T follicular helper cell (primary cell): ENCODE data around the gene TIMP3.

Experiments
- DNase-seq: peaks from one replicate; pipeline ENCODE4 v3.0.0-alpha.2; 2020; ENCODE audit warnings: low read depth

The TIMP3 gene

DNA sequence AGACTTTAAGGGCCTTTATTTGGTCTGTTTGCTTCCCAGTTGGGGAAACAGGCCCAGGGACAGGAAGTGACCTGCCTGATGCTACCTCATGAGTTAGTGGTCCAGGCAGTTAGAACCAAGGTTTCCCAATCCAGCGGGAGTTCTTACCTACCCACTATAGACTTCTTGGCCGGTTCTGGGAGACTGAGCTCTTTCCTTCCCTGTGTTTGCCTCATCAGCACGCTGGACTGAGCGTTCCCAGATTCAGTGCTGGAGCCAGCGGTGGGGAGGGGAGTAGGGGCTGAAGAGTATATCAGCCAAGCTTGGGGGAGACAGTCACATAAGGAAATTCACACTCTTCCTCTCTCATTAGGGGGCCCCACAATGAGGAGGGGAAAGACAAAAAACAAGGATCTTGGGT, 27.1 kb downstream of the TIMP3 start:
- DNase-seq: no peak

- no peak for DNase-seq
These were observed 27.9 kb downstream of the TIMP3 start for GRCh38 chr22:32829451-32829851.

DNA sequence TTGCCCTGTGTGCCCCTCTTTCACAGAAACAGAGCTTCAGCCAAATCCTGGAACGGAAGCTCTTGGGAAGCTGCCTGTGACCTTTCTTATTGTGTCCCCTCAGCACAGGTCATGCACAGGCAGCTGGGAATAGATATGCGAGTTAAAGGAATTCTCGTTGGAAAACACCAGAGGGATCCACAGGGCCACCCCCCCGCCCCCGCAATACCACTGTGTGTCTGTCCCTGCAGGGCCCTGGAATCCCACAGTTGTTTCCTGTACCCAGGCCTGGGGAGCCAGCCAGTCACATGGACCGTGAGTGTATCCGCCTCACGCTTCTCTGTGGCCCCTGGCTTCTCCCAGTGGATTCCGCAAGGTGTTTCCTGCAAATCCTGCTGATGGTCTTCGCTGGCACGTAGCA, 29.0 kb downstream of the TIMP3 start:
- DNase-seq: no peak

DNA sequence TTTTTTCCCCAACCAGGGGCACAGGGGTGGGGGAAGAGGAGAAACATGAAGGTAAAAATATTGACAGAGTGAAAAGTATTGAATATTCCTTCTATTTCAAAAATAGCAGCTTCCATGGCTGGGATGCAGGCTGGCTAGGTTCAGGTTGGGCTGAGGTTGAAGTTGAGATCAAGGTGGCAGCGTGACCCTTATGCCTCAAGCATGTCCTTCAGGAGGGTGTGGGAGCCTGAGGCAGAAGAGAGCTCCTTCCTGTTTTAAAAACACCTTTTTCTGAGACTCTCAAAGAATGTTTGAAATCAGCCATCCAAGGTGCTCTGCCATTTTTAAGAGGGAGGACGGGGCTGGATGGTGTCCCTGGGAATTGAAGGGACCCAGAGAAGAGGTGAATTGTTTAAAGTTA, 29.5 kb downstream of the TIMP3 start:
- no peak for DNase-seq

DNA sequence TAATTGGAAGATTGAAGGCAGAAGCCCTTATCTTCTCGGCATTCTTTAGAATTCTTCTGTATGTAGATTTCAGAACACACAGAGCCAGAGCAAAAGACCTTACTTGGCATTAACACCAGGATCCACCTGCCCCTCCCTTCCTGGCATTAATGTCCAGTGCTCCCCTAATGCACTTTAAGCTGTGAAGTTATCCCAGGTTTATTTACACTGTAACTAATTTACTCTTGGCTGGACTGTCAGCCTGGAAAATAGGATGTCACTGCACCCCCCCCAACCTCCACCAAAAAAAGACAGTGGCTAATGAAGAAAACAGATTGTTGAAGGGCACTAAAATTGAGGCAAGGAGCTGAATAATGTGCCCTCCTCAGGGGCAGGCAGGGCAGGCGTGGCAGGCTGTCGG, 30.1 kb downstream of the TIMP3 start:
- no peak for DNase-seq

GRCh38 chr22:32832174-32832573, 30.7 kb downstream of the TIMP3 start:
- DNase-seq: no peak

GRCh38 chr22:32836280-32837123, 35.0 kb downstream of the TIMP3 start:
- no peak for DNase-seq

DNA sequence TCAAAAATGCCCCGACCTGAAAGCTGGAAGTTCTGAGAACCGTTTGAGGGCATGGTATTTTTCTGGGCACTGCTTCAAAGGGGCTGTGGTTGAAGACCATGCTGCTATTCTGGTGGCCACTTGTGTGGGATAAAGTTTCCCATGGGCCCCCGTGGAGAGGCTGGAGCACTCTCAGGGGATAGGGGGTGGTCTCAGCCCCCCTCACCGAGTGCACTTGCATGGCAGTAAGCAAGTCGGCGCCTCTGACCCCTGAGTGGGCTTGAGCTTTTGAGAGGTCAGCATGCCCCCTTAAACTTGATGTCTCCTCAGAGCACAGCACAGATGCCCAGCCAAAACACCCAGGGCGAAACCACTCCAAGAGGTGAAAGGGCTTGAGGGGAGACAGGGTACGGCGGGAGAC, 35.6 kb downstream of the TIMP3 start:
- no peak for DNase-seq

- no peak for DNase-seq
These were observed 36.3 kb downstream of the TIMP3 start for GRCh38 chr22:32837803-32838202.

DNA sequence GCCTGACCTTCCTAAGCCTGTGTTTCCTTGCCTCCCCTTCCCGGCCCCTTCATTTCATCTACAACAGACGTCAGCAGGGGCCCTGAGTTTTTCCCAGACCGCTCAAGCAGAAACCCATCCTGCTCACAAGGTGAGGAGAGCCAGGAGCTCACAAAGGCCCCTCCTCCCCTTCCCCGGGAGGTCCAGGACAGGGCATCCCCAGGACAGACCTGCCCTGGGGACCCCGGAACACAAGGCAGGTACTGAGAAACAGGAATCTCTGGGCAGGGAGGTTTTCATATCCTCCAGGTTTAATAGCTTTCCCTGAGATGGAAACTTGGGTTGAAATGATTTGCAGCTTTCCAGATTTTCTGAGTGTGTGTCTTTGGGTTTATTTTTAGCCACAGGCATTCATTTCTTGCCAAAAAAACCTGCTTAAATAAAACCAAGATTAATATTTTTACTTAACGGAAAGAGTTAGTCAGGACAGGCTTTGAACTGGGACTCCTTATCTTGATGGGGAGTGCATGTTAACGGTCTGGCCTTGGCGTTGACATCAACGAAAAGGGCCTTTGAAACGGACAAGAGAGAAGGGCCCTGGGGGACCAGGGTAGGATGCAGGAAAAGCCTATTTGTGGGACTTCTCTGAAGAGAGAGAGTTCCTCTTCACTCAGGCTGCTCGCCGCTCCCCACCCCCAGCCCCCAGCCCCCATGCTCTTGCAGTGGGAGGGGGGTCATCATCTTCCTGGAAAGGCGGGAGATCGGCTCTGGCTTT, 38.5 kb downstream of the TIMP3 start:
- DNase-seq: no peak

GRCh38 chr22:32841175-32841574, 39.7 kb downstream of the TIMP3 start:
- no peak for DNase-seq

DNA sequence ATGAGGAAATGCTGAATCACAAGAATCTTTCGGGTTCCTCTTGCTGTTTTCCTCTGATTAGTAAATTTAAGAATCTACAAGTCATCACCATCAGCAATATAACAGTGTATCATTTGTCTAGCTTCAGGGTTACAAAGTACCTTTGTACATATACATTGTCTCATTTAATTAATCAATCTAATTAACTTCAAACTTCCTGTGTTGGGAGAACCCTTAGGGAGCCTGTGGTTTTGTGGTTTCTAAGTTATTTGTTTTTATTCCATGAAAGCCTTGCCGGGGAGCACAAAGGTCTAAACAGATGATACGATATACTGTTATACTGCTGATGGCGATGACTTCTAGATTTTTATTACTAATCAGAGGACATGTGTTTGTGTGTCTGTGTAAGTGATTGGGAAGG, 41.0 kb downstream of the TIMP3 start:
- no peak for DNase-seq

DNA sequence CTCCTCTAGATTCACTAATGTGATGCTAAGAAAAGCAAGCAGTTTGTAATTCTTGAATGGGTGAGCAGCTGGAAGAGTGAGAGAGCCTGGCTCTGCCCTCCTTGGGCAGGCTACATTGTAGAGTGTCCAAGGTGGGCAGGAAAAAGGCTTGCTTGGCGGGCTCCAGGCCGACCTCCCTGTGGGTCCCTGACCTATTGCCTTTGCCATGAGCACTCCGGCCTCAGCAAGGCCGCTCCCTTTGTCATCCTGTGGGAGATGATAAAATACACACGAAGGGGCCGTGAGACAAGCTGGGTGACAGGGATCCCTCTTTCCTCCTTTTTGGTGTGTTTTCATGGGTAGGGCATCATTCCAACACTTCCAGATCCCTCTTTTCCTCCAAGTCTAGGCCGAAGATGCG, 41.8 kb downstream of the TIMP3 start:
- no peak for DNase-seq

GRCh38 chr22:32844251-32844650, 42.7 kb downstream of the TIMP3 start:
- no peak for DNase-seq

- no peak for DNase-seq
These were observed 45.4 kb downstream of the TIMP3 start for GRCh38 chr22:32846780-32847491.

GRCh38 chr22:32848226-32848625, 46.7 kb downstream of the TIMP3 start:
- no peak for DNase-seq

DNA sequence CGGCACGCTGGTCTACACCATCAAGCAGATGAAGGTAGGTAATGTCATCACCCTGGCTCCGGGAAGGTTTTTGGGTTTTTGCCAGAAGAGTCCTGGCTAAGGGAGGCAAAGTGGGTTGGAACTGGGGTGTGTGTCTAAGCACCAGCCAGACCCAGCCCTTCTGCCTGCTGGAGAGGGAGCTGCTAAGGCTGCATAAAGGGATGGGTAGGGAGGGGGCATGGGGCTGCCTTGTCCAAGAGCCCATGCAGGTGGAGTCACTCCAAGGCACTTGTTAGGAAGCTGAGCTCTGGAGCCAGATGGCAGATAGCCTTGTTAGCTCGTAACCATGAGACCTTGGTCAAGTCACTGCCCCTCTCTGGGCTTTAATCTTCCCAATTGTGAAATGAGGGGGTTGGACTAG, 48.0 kb downstream of the TIMP3 start:
- no peak for DNase-seq

- no peak for DNase-seq
These were observed 48.7 kb downstream of the TIMP3 start for GRCh38 chr22:32850157-32850556.

DNA sequence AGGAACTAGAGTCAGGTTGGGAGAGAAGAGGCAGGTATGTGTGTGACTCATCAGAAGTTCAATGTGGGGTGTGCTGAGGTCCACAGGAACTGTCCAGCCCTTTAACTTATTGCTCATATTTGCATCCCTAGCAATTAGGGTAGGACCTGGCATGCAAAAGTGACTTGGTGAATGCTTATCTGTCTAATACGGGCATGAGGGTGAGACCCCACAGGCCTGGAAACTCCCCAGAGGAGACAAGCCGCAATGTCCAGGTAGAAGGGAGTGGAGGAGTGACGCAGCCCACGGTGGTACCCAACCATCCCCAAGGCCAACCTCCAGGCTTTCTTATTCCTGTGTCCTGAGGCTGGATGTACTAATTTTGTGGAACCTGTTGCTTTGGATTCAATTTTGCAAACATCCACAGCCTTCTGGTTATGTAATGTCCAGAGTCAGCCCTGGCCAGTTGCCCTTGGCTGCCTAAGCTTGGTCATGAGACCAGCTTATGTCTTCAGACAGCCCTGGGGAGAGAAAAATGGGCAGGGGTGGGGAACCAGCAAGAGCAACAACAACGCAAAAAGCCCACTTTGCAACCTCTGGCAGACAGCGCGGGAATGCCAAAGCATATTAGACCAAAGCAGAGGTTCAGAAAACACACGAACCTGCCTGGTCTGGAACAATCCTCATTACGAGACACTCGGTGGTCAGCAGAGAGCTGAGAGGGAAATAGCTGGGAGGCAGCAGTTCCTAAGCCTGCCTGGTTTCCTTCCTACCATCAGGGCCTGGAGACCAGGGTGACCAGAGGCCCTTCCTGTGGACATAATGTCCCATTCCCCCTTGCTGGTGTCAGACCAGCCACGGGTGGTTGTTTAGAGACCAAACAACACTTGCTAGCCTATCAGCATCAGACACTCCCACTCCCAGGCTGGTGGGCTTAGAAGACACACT, 49.3 kb downstream of the TIMP3 start:
- DNase-seq: no peak

- DNase-seq: no peak
These were observed 51.1 kb downstream of the TIMP3 start for GRCh38 chr22:32852395-32853251.

GRCh38 chr22:32853662-32854061, 52.2 kb downstream of the TIMP3 start:
- no peak for DNase-seq
